SK-N-SH treated with all-trans-retinoic acid at 6 μM for 48 hours (cell line): Measurements from ENCODE around the gene ASB18.

Source experiments
- ARNTL ChIP-seq: fragments of 450-650 bp; formaldehyde crosslinking; IDR thresholded peaks from 2 replicates; pipeline ENCODE4 v1.5.0; 2020; ENCODE audit warnings: low read depth, mild to moderate bottlenecking, moderate library complexity, borderline replicate concordance
- BACH2 ChIP-seq: fragments of 250-450 bp; sonication (Bioruptor Pico); IDR thresholded peaks from 2 replicates; pipeline ENCODE4 v1.9.0; 2021; ENCODE audit warnings: mild to moderate bottlenecking, borderline replicate concordance
- ISL1 ChIP-seq: fragments of 250-450 bp; sonication (Bioruptor Pico); IDR thresholded peaks from 2 replicates; pipeline ENCODE4 v2.1.2; 2022; ENCODE audit warnings: mild to moderate bottlenecking, moderate library complexity
- TCF4 ChIP-seq: fragments of 250-450 bp; sonication (Bioruptor Pico); IDR thresholded peaks from 2 replicates; pipeline ENCODE4 v1.8.0; 2021; ENCODE audit warnings: mild to moderate bottlenecking, moderate library complexity, borderline replicate concordance
- TOX ChIP-seq: fragments of 250-450 bp; sonication (Bioruptor Pico); IDR thresholded peaks from 2 replicates; pipeline ENCODE4 v1.8.0; 2021; ENCODE audit warnings: mild to moderate bottlenecking, moderate library complexity, borderline replicate concordance
- ZC3H10 ChIP-seq: fragments of 250-450 bp; sonication (Bioruptor Pico); IDR thresholded peaks from 2 replicates; pipeline ENCODE4 v1.5.1; 2021; ENCODE audit warnings: mild to moderate bottlenecking, moderate library complexity
- ZNF8 ChIP-seq: fragments of 450-650 bp; formaldehyde crosslinking; IDR thresholded peaks from 2 replicates; pipeline ENCODE4 v1.5.0; 2020; ENCODE audit warnings: mild to moderate bottlenecking, moderate library complexity
- TF ChIP-seq, protein P1 (sequence below): fragments of 250-450 bp; sonication (Bioruptor Pico); IDR thresholded peaks from 2 replicates; pipeline ENCODE4 v1.5.1; 2020; ENCODE audit warnings: low read depth, mild to moderate bottlenecking, moderate library complexity
- TF ChIP-seq, protein P2 (sequence below): fragments of 250-450 bp; sonication (Bioruptor Pico); IDR thresholded peaks from 2 replicates; pipeline ENCODE4 v1.8.0; 2020; ENCODE audit warnings: mild to moderate bottlenecking, moderate library complexity, borderline replicate concordance

GRCh38 chr2:236219411-236219810, 44.8 kb downstream of the ASB18 start:
- TF ChIP-seq BACH2 (CRISPR knock-in tag) (no peak), ARNTL (CRISPR knock-in tag) (no peak), ZNF8 (CRISPR knock-in tag) (no peak), TCF4 (CRISPR knock-in tag) (no peak), ISL1 (CRISPR knock-in tag) (no peak), TOX (CRISPR knock-in tag) (no peak), ZC3H10 (CRISPR knock-in tag) (no peak)
- TF ChIP-seq, protein P1, sequence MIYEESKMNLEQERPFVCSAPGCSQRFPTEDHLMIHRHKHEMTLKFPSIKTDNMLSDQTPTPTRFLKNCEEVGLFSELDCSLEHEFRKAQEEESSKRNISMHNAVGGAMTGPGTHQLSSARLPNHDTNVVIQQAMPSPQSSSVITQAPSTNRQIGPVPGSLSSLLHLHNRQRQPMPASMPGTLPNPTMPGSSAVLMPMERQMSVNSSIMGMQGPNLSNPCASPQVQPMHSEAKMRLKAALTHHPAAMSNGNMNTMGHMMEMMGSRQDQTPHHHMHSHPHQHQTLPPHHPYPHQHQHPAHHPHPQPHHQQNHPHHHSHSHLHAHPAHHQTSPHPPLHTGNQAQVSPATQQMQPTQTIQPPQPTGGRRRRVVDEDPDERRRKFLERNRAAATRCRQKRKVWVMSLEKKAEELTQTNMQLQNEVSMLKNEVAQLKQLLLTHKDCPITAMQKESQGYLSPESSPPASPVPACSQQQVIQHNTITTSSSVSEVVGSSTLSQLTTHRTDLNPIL (CRISPR knock-in tag), result no peak
- TF ChIP-seq, protein P2, sequence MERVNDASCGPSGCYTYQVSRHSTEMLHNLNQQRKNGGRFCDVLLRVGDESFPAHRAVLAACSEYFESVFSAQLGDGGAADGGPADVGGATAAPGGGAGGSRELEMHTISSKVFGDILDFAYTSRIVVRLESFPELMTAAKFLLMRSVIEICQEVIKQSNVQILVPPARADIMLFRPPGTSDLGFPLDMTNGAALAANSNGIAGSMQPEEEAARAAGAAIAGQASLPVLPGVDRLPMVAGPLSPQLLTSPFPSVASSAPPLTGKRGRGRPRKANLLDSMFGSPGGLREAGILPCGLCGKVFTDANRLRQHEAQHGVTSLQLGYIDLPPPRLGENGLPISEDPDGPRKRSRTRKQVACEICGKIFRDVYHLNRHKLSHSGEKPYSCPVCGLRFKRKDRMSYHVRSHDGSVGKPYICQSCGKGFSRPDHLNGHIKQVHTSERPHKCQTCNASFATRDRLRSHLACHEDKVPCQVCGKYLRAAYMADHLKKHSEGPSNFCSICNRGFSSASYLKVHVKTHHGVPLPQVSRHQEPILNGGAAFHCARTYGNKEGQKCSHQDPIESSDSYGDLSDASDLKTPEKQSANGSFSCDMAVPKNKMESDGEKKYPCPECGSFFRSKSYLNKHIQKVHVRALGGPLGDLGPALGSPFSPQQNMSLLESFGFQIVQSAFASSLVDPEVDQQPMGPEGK (CRISPR knock-in tag), result no peak
